ENCODE results near the gene XAGE1B. TPM values are rescaled to one million over a fixed set of nuclear protein-coding genes. Genes with fewer than 3 reads are reported as not detected.
A peak's percentile ranks its signal among the peaks of the same experiment; 100 is the strongest.
"Not testable (repeated sequence)": the region's sequence is repeated elsewhere in the genome, so short reads cannot be mapped to it uniquely, and the experiment has no call there.

The XAGE1B gene
- total and polyA plus RNA-seq, 8 donors = 0.68 TPM; not detected in 7

DNA sequence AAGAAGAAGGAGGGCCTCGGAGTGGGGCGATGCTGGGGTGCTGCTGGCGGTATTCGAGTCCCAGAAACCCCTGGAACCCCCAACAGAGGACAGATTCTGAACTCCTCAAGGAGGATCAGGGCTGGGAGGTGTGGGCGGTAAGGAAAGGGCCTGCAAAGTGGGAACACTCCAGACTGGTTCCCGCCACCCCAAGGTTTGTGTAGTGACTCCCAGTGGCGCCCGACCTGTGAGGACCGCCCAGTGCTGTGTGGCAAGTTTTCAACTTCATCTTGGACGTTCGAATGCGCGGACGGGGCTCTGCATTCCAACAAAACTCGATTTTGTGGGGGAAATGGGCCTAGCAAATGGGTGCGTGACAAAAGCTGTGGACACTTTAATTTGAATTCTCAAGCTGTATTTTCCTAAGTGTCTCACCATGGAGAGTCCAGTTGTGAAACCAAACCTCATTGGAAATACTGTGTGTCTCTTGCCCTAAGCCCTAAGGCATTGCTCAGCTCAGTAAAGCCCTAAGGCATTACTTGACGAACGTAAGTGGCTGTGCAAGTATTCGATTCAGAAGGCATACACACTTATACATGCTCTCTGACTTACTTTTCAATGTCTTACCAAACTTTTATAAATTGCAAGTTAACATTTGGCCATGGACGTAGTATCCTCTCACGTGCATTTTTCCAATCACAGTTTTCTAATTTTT, 27.4 kb upstream of the XAGE1B start:
- no peaks in the 10 kb centered on the region for H3K36me3 ChIP-seq
- no peaks in the 10 kb centered on the region for H3K27me3 ChIP-seq
- H3K4me1 ChIP-seq = no peaks in the 10 kb centered on the region
- no peak overlapping the region for H3K4me3 ChIP-seq
- DNase-seq (no peak), ATAC-seq (no peak)
- intact Hi-C loops (cut with DNase I) = no loop called here
- H3K9me3 ChIP-seq = no peaks in the 10 kb centered on the region
- no peak overlapping the region for H3K27ac ChIP-seq
- TF ChIP-seq, protein P1, sequence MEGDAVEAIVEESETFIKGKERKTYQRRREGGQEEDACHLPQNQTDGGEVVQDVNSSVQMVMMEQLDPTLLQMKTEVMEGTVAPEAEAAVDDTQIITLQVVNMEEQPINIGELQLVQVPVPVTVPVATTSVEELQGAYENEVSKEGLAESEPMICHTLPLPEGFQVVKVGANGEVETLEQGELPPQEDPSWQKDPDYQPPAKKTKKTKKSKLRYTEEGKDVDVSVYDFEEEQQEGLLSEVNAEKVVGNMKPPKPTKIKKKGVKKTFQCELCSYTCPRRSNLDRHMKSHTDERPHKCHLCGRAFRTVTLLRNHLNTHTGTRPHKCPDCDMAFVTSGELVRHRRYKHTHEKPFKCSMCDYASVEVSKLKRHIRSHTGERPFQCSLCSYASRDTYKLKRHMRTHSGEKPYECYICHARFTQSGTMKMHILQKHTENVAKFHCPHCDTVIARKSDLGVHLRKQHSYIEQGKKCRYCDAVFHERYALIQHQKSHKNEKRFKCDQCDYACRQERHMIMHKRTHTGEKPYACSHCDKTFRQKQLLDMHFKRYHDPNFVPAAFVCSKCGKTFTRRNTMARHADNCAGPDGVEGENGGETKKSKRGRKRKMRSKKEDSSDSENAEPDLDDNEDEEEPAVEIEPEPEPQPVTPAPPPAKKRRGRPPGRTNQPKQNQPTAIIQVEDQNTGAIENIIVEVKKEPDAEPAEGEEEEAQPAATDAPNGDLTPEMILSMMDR (IDR thresholded peaks at IDR 0.05) = no peak

DNA sequence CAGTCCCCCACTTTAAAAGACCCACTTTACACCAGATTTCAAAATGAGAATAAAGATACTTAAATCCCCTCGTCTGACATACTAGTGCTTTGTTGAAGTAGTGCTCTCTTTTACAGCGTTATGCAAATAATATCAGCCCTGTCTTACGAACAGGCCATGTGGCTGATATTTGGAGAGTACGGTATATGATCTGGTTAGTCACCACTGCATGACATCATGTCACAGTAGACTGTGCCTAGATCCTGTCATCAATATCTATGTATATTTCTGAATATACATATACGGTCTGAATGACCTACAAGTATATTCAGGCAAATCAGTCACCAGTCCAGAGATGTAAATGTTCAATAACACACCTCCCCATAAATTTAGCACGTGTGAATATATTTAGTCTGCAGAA, 25.4 kb upstream of the XAGE1B start:
- DNase-seq (no peak), ATAC-seq (peak; percentile 29)
- Histone ChIP-seq H3K4me3 (no peak overlapping the region), H3K27me3 (no peaks in the 10 kb centered on the region), H3K36me3 (no peaks in the 10 kb centered on the region), H3K27ac (no peak overlapping the region), H3K9me3 (no peaks in the 10 kb centered on the region), H3K4me1 (no peaks in the 10 kb centered on the region)
- TF ChIP-seq, protein P1 (IDR thresholded peaks at IDR 0.05) = no peak
- intact Hi-C loops (cut with DNase I) = no loop called here

DNA sequence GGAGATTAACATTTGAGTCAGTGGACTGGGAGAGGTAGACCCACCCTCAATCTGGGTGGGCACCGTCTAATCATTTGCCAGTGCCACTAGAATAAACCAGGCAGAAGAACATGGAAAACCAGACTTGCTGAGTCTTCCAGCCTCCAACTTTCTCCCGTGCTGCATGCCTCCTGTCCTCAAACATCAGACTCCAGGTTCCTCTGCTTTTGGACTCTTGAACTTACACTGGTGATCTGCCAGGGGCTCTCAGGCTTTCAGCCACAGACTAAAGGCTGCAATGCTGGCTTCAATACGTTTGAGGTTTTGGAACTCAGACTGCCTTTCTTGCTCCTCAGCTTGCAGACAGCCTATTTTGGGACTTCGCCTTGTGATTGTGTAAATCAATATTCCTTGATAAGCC, 24.2 kb upstream of the XAGE1B start:
- H3K27ac ChIP-seq; H3K4me3 ChIP-seq; ATAC-seq; H3K27me3 ChIP-seq; DNase-seq; intact Hi-C loops (cut with DNase I); H3K9me3 ChIP-seq; H3K36me3 ChIP-seq; H3K4me1 ChIP-seq: not testable (repeated sequence)

DNA sequence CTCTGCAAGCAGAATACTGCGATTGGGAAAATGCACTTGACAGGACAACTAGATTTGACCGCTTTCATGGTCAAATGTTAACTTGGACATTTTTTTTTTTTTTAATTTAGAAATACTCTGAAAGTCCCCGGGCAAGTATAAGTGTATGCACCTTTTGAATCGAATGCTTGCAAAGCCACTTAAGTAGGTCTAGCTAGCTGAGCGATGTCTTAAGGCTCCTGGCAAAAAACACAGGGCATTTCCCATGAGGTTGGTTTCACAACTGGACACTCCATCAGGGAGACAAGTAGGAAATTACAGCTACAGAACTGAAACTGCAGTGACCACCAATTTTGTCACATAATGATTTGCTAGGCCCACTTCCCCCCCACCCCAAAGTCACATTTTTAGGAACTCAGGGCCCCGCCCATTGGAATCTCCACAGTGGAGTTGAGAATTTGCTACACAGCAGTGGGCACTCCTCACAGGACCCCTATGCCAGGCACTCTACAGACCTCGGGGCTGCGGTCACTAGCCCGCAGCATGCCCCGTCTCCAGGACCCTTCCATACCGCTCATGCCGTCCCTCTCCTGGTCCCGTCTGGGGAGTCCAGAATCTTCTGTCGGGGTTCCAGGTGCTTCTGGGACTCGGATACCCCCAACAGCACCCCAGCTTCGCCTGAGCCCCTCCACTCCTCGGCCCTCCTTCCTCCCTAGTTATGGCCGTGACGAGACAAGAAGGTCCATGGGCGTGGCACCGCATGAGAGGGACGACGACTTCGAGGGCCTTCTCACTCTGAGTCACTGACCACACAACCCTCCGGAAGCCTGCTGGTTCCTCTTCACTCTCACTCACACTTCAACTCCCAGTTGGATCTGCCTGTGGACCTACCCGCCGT, 515 bp downstream of the XAGE1B start:
- peak; percentile 83 for ATAC-seq

DNA sequence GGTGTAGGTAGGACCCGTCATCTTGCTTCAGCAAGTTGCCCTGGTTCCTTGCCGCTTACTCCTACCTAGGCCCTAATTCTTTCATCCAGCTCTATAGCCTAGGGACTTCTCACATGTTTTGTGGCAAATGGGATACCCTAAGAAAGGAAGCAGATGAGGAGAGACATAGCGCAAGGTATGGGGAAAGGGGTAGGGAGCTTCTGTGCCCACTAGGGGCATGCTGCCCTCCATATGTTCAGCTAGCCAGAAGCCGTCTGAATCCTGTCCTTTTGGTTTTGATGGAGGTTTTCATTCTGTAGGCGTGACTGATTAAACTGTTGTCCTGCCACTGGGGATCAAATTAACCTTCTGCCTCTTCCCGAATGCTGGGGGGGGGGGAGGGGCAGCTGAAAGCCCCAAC, 5.7 kb downstream of the XAGE1B start:
- H3K27me3 ChIP-seq; H3K9me3 ChIP-seq; intact Hi-C loops (cut with DNase I); H3K4me3 ChIP-seq; H3K27ac ChIP-seq; H3K4me1 ChIP-seq; ATAC-seq; DNase-seq; H3K36me3 ChIP-seq: not testable (repeated sequence)

More for the DNA sequence above, 515 bp downstream of the XAGE1B start:
- H3K4me1 ChIP-seq; H3K4me3 ChIP-seq; H3K27me3 ChIP-seq; H3K9me3 ChIP-seq; DNase-seq; intact Hi-C loops (cut with DNase I); H3K36me3 ChIP-seq; H3K27ac ChIP-seq: not testable (repeated sequence)

DNA sequence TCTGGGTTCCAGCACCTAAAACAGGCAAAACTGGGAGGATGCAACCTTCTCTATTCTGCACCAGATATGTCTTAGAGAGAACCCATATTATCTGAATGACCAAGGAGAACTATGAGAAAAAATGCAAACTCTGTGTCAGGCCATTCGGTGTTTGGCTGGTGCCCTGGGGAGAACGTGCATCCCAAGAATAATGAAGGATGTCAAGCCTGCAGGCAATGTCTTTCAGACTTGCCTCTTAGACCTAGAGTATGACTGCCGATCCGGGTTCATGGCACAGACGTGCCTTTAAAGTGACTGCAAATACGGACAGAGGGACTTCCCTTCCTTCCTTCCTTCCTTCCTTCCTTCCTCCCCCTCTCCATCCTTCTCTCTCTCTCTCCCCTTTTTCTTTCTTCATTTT, 6.9 kb downstream of the XAGE1B start:
- H3K4me1 ChIP-seq = no peaks in the 10 kb centered on the region
- H3K9me3 ChIP-seq = no peaks in the 10 kb centered on the region
- intact Hi-C loops (cut with DNase I) = no loop called here
- no peak overlapping the region for H3K27ac ChIP-seq
- H3K4me3 ChIP-seq = no peak overlapping the region
- H3K36me3 ChIP-seq = no peaks in the 10 kb centered on the region
- DNase-seq (no peak), ATAC-seq (no peak)
- TF ChIP-seq, protein P1 (IDR thresholded peaks at IDR 0.05) = no peak
- H3K27me3 ChIP-seq = no peaks in the 10 kb centered on the region

Data from left lung (tissue), 10 donors.